Limb (tissue), 2 donors: ENCODE measurements around the gene PIGA.
"Not testable (repeated sequence)": the region's sequence is repeated elsewhere in the genome, so short reads cannot be mapped to it uniquely, and the experiment has no call there.

Source experiments
- DNase-seq, 2 donors: peaks; one replicate each; pipeline ENCODE4 v3.0.0-alpha.2; 2016; ENCODE audit errors: extremely low spot score in 2 of 2

PIGA gene

GRCh38 chrX:15320297-15320696, 15.0 kb downstream of the PIGA start:
- DNase-seq: no peak

DNA sequence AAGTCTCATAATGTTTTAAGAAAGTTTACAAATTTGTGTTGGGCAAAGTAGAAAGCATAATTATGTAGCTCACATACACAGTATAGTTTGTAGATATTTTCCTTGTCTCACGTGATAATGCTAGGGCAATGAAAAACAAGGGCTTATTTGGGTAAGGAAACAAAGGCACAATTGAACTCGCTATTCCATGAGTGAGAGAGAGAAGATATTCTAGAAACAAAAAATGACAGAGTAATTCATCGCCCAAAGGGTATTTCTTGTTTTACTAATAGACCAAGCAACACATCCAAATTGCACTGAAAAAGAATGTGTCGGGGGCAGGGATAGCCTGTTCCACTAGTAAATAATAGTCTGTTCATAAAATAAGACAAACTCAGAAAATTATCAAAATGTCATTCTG, 16.2 kb downstream of the PIGA start:
- no peak for DNase-seq

DNA sequence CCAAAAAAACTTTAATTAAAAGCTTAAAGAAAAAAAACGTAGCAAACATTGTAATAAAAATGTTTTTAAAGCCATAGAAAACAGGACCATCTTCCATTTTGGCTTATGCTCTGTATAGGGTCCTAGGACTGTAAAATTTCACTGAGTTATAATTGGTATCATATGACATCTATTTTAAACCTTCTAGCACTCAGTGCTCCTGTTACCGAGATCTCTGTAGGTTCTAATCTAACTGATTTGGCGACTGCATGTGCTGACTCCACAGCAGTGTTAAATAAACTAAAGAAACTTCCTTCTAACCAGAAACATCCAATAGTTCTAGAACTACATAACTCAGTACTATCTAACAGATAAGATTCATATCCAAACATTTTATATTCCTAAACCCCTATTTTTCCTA, 19.8 kb downstream of the PIGA start, which contains the start of gene ASB11:
Gene ASB11 (minus strand): TSS at position 132 of the 400 bp plus-strand sequence. CDS start 35 bp downstream, at position 97.
- DNase-seq: no peak

GRCh38 chrX:15314472-15314871, 20.9 kb downstream of the PIGA start:
- DNase-seq: no peak

- DNase-seq: no peak
Observed at GRCh38 chrX:15311119-15311518, 24.2 kb downstream of the PIGA start.

- peak in 1 of 2 donors; percentile 55 for DNase-seq
Observed at GRCh38 chrX:15310117-15310516, 25.2 kb downstream of the PIGA start.

DNA sequence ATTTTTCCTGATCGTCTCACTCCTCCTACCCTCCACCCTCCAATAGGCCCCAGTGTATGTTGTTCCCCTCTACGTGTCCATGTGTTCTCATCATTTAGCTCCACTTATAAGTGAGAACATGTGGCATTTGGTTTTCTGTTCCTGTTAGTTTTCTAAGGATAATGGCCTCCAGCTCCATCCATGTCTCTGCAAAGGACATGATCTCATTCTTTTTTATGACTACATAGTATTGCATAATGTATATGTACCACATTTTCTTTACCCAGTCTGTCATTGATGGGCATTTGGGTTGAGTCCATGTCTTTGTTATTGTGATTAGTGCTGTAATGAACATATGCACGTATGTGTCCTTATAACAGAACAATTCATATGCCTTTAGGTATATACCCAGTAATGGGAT, 29.4 kb downstream of the PIGA start:
- DNase-seq: not testable (repeated sequence)

DNA sequence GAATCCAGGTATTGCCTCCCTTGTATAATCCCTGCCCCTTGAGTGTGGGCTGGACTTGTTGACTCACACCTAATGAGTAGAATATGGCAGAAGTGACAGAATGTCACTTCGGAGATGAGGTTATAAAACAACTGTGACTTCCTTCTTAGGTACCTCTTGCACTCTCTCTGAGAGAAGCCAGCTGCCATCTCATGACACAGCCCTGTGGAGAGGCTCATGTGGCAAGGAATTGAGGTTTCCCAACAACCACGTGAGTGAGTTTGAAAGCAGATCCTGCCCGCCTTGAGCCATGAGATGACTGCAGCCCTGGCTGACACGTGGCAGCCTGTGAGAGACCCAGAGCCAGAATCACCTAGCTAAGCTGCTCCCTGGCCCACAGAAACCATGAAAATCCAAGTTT, 33.4 kb downstream of the PIGA start:
- DNase-seq: peak in 1 of 2 donors; percentile 2

DNA sequence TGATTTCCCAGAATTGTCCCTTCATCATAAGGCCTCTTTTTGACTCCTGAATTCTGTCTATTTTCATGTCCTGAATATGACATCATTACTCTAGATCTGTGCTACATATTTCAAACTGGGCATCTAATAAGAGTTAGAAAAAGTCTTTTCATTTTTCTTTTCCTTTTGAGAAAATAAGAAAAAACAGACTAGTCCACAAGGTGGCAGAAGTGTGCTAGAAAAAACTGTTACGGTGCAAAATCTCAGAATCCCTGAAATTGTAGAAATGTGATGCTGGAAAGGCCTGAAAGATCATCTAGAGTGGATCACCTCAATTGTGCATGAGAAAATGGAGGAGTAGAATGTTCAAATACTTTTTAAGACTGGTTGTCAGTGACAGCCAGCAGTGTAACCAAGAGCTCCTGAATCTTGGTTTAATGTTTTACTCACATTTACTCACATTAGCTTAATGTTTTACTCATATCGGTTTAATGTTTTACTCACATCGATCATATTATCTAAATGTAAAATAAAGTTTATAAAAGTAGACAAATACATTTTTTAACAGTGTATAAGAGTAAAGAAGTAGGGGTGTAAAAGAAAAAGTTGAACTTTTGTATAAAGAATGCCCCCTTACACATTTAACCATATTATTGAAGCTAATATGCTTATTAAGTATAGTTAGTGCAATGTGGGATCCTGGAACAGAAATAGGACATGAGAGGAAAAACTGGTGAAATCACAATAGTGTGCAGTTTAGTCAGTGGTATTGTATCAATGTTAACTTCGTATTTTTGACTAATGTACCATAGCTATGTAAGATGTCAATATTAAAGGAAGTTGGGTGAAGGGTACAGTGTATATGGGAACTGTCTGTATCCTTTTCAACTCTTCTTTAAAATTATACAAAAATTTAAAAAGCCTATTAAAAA, 35.1 kb downstream of the PIGA start:
- peak in 1 of 2 donors; percentile 21 for DNase-seq

DNA sequence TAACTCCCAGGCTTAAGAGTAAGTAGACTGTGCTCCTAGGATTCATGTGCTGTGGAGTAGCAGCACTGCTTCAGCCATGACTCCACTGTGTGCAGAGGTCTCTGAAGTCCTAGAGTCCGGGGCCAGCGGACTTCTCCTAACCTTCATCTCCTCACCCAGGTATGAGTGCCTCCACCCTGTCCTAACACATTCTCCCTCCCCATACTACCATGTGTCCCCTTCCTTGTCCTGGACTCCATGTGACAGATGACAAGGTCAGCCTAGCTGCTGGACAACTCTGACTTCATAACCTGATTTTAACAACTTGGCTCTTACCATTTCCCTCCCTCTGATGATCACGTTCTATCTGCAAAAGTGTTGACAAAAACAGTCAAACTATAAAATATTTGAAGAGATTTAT, 36.5 kb downstream of the PIGA start:
- DNase-seq: no peak

DNA sequence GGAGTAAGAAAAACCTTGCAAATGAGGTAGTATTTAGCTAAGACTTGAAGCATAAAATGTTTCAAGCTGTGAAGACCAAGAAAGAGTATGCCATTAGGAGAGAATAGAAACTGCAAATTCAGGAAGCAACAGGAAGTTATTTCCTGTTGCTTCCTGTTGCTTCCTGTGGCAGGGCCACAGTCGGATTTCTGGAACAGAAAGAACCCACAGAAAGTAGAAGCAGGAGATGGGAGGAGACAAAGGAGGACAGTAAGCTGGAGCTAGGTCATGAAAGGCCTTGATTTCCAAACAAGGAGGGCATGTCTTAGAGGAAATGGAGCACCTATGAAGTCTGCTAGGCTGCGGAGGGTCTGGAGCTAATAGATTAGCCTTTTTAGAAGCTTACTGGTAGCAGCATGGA, 37.1 kb downstream of the PIGA start:
- DNase-seq: no peak

GRCh38 chrX:15293451-15293850, 41.9 kb downstream of the PIGA start:
- no peak for DNase-seq

- no peak for DNase-seq
Observed at GRCh38 chrX:15292861-15293260, 42.5 kb downstream of the PIGA start.

- no peak for DNase-seq
Observed at GRCh38 chrX:15277604-15278003, 57.7 kb downstream of the PIGA start.

DNA sequence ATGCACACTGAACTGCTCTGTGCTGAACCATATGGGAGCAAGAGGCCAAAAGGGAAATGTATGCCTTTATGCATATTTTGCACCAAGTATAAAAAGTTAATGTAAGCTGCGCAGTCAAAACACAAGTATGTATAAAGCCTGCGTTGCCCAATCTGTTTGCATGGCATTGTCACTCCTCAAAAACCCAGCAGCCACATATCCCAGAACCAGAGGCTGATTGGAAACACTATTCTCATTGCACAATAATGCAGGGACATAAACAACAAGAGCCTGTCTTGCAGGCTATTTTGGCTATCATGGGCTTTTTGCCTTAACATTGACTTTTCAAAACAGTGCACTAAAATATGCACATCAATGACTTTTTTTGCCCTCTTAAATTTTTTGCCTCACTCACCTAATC, 60.4 kb downstream of the PIGA start:
- DNase-seq: no peak

GRCh38 chrX:15273275-15273674, 62.0 kb downstream of the PIGA start:
- not testable (repeated sequence) for DNase-seq

- no peak for DNase-seq
Observed at GRCh38 chrX:15271757-15272156, 63.6 kb downstream of the PIGA start.

DNA sequence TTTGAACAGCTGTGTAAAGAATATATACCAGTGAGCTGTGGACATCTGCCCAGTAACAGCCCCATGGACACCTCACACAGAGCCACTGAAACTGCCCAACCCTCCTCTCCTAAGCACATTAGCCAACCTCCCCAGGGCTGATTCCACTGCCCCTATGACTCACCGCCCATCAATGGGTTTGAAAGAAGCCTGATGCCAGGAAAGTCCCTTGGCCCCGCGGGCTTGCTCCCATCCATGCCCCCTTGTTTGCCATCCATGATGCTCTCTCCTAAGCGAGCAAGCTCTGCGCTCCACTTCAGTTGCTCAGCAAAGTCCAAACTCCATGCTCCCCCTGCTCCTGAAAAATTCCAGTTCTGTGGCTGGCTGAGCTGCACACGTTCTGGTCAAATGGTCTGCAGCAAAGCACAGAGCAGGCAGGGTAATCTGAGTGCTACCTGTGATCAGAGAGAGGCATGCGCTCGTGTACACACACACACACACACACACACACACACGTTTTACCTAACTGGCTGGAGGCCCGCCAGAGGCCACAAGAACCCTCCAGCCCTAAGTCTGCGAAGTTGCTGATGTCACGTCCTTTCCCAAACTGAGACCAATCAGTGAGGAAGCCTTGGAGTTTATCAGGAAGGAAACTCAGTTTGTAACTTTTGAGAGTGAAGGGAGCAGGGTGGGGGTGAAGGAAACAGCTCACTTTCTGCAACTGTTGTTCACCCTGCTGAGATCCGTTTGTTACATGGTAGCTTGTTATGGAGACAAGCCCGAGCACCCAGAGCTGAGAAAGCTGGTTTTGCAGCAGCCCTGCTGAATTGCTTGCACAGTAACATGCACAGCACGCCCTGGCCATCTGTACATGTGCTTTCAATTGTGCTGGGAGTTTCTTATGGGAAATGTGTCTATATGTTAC, 65.5 kb downstream of the PIGA start, which contains the start of gene ASB9:
Gene ASB9 (minus strand): TSS at position 466 of the 904 bp plus-strand sequence. CDS start 209 bp downstream, at position 257.
- peak; percentile 25 to 57 for DNase-seq
